ENCODE data around the gene OTOF. TPM values are rescaled to one million over a fixed set of nuclear protein-coding genes. Genes with fewer than 3 reads are reported as not detected.

OTOF gene
- polyA plus RNA-seq, 3 donors = 0.51 TPM; not detected in 2

DNA sequence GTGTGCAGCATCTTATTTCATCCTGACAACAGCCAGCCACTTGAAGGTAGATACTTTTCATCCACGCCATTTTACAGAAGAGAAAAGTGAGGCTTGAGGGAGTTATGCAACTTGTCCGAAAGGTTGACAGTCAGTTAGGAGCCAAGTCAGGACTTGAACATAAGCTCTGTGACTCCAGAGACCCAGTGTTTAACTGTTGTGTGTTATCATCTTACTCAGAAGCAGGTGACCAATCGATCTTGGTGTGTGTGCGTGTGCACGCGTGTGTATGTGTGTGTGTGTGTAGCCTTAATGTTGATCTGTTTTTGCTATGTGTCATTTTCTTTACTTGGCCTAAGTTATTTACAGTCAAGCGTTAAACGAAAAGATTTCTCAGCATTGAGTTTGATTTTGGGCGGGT is 54.2 kb downstream of the OTOF start:
- H3K9me3 Mint-ChIP-seq = no peaks in the 10 kb centered on the region
- H3K4me1 Mint-ChIP-seq = no peaks in the 10 kb centered on the region
- Histone ChIP-seq H3K79me2 (ENCODE audit: insufficient read depth, low read length) (no peaks in the 10 kb centered on the region), H3K27me3 (ENCODE audit: control insufficient read depth in 2 of 2, insufficient read depth in 2 of 2, low read length in 2 of 2) (no peaks in the 10 kb centered on the region), H3K9me3 (replicated peaks in 1 of 2; ENCODE audit: control insufficient read depth in 1 of 2, insufficient read depth in 1 of 2, low read length in 2 of 2) (no peaks in the 10 kb centered on the region), H3K9ac (ENCODE audit: insufficient read depth, low read length, poor library complexity, severe bottlenecking) (no peak overlapping the region), H3K27ac (ENCODE audit: low read depth in 1 of 2, low read length in 2 of 2) (no peak overlapping the region), H2AFZ (ENCODE audit: insufficient read depth, low read depth, low read length, poor library complexity, severe bottlenecking) (no peak overlapping the region), H3K4me1 (ENCODE audit: control insufficient read depth in 1 of 2, insufficient read depth in 2 of 2, low read length in 2 of 2) (no peaks in the 10 kb centered on the region), H3K36me3 (replicated peaks in 1 of 2; ENCODE audit: control insufficient read depth in 1 of 2, insufficient read depth in 2 of 2, low read length in 2 of 2) (no peaks in the 10 kb centered on the region), H3K4me3 (replicated peaks in 1 of 3; ENCODE audit: low read depth in 2 of 3, low read length in 3 of 3) (no peak overlapping the region), H4K20me1 (ENCODE audit: insufficient read depth, low read length) (no peaks in the 10 kb centered on the region), H3K4me2 (replicated peaks; ENCODE audit: extremely low read depth, low read length, poor library complexity, severe bottlenecking) (no peak overlapping the region)
- no peak overlapping the region for H3K4me3 Mint-ChIP-seq
- H3K27me3 Mint-ChIP-seq (ENCODE audit: low read depth in 3 of 3) = peaks cover 3 to 5% (median 5%) of the 10 kb centered on the region in 3 donors
- H3K27ac Mint-ChIP-seq = no peak overlapping the region
- 95% methylated on average over 9 of the region's 9 CpGs for WGBS (ENCODE audit: insufficient coverage)
- no peak for DNase-seq
- no peaks in the 10 kb centered on the region for H3K36me3 Mint-ChIP-seq
- TF ChIP-seq, protein P1, sequence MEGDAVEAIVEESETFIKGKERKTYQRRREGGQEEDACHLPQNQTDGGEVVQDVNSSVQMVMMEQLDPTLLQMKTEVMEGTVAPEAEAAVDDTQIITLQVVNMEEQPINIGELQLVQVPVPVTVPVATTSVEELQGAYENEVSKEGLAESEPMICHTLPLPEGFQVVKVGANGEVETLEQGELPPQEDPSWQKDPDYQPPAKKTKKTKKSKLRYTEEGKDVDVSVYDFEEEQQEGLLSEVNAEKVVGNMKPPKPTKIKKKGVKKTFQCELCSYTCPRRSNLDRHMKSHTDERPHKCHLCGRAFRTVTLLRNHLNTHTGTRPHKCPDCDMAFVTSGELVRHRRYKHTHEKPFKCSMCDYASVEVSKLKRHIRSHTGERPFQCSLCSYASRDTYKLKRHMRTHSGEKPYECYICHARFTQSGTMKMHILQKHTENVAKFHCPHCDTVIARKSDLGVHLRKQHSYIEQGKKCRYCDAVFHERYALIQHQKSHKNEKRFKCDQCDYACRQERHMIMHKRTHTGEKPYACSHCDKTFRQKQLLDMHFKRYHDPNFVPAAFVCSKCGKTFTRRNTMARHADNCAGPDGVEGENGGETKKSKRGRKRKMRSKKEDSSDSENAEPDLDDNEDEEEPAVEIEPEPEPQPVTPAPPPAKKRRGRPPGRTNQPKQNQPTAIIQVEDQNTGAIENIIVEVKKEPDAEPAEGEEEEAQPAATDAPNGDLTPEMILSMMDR (IDR thresholded peaks at IDR 0.05) = no peak
- intact Hi-C loops (cut with micrococcal nuclease) = no loop called here

DNA sequence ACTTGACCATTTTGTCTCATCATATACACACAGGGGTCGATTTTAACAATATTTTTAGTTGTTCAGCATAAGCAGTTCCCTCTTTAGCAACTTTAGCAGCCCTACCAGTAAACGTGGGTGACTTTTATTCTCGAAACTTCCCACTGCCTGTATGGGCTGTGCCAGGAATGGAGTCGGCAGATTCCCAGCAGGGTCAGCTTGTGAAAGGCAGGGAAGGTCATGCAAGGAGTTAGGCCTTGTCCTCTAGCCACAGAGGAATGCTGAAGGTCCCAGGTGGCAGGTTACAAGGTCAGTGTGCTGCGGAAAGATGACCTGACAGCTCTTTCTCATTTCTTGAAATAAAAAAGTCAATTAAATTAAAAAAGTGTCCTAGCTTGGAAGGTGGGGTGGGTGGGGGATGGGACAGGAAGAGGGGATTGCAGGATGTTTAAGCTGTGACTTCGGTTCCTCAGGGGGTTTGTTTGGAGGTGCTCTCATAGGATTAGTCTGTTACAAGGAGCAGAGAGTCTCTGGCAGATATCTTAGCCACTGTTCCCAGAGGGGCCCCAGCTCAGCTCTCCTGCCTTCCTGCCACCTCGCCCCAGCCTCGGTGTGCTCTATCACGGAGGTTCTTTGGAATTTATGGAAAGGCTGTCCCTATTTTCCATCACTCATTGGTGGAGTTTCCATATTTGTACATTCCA is 54.8 kb downstream of the OTOF start:
- H3K4me1 ChIP-seq (ENCODE audit: control insufficient read depth in 1 of 2, insufficient read depth in 2 of 2, low read length in 2 of 2) = no peaks in the 10 kb centered on the region
- DNase-seq = no peak
- 85% methylated on average over 5 of the region's 9 CpGs for WGBS (ENCODE audit: insufficient coverage)
- no peaks in the 10 kb centered on the region for H3K36me3 ChIP-seq (replicated peaks in 1 of 2; ENCODE audit: control insufficient read depth in 1 of 2, insufficient read depth in 2 of 2, low read length in 2 of 2)
- TF ChIP-seq, protein P1 (IDR thresholded peaks at IDR 0.05) = no peak
- Mint-ChIP-seq H3K27me3 (ENCODE audit: low read depth in 3 of 3) (peaks cover 3 to 5% (median 5%) of the 10 kb centered on the region in 3 donors), H3K4me3 (no peak overlapping the region), H3K9me3 (no peaks in the 10 kb centered on the region), H3K4me1 (no peaks in the 10 kb centered on the region), H3K27ac (no peak overlapping the region), H3K36me3 (no peaks in the 10 kb centered on the region)
- no peaks in the 10 kb centered on the region for H4K20me1 ChIP-seq (ENCODE audit: insufficient read depth, low read length)
- H3K9ac ChIP-seq (ENCODE audit: insufficient read depth, low read length, poor library complexity, severe bottlenecking) = no peak overlapping the region
- no peak overlapping the region for H3K4me2 ChIP-seq (replicated peaks; ENCODE audit: extremely low read depth, low read length, poor library complexity, severe bottlenecking)
- no peaks in the 10 kb centered on the region for H3K79me2 ChIP-seq (ENCODE audit: insufficient read depth, low read length)
- H3K27me3 ChIP-seq (ENCODE audit: control insufficient read depth in 2 of 2, insufficient read depth in 2 of 2, low read length in 2 of 2) = no peaks in the 10 kb centered on the region
- H3K27ac ChIP-seq (ENCODE audit: low read depth in 1 of 2, low read length in 2 of 2) = no peak overlapping the region
- no peak overlapping the region for H2AFZ ChIP-seq (ENCODE audit: insufficient read depth, low read depth, low read length, poor library complexity, severe bottlenecking)
- intact Hi-C loops (cut with micrococcal nuclease) = no loop called here
- no peak overlapping the region for H3K4me3 ChIP-seq (replicated peaks in 1 of 3; ENCODE audit: low read depth in 2 of 3, low read length in 3 of 3)
- no peaks in the 10 kb centered on the region for H3K9me3 ChIP-seq (replicated peaks in 1 of 2; ENCODE audit: control insufficient read depth in 1 of 2, insufficient read depth in 1 of 2, low read length in 2 of 2)

Data from CD14-positive monocyte (primary cell).